Liver (tissue), 3 donors: Measurements from ENCODE around the gene VRK2.

Source experiments
- CTCF ChIP-seq: fragments of 150-350 bp; IDR thresholded peaks from 2 replicates; pipeline ENCODE4 v1.5.1; 2017; ENCODE audit warnings: improper control_type of control experiment, low read depth, low read length; ENCODE audit not compliant: missing input control
- FOXA1 ChIP-seq: IDR thresholded peaks from 2 replicates; pipeline ENCODE4 v1.6.1; 2016; ENCODE audit warnings: antibody characterized with exemption
- GABPA ChIP-seq, 2 donors: IDR thresholded peaks in 1 of 2; conservative IDR thresholded peaks in 1 of 2; 2 replicates each; pipeline ENCODE4 v1.6.1; 2016; ENCODE audit warnings: antibody characterized with exemption in 2 of 2, mild to moderate bottlenecking in 1 of 2, moderate library complexity in 1 of 2
- HNF4A ChIP-seq, 2 donors: conservative IDR thresholded peaks; 2 replicates each; pipeline ENCODE4 v1.6.1; 2016; ENCODE audit warnings: antibody characterized with exemption in 2 of 2, mild to moderate bottlenecking in 2 of 2
- MAX ChIP-seq: IDR thresholded peaks from 2 replicates; pipeline ENCODE4 v1.6.1; 2016; ENCODE audit warnings: antibody characterized with exemption
- RAD21 ChIP-seq, 2 donors: IDR thresholded peaks; 2 replicates each; pipeline ENCODE4 v1.6.1; 2016; ENCODE audit warnings: antibody characterized with exemption in 2 of 2, mild to moderate bottlenecking in 2 of 2
- REST ChIP-seq: IDR thresholded peaks from 2 replicates; pipeline ENCODE4 v1.6.1; 2016; ENCODE audit warnings: antibody characterized with exemption, mild to moderate bottlenecking
- RXRA ChIP-seq, 2 donors: IDR thresholded peaks; 2 replicates each; pipeline ENCODE4 v1.6.1; 2017 to 2018; ENCODE audit warnings: antibody characterized with exemption in 2 of 2, mild to moderate bottlenecking in 1 of 2
- SP1 ChIP-seq: IDR thresholded peaks from 2 replicates; pipeline ENCODE4 v1.6.1; 2018; ENCODE audit warnings: antibody characterized with exemption, mild to moderate bottlenecking
- TAF1 ChIP-seq: conservative IDR thresholded peaks from 2 replicates; pipeline ENCODE4 v1.6.1; 2016; ENCODE audit warnings: antibody characterized with exemption, mild to moderate bottlenecking
- YY1 ChIP-seq: IDR thresholded peaks from 2 replicates; pipeline ENCODE4 v1.6.1; 2016; ENCODE audit warnings: antibody characterized with exemption, mild to moderate bottlenecking
- ZBTB33 ChIP-seq: IDR thresholded peaks from 2 replicates; pipeline ENCODE4 v1.6.1; 2016; ENCODE audit warnings: antibody characterized with exemption
- donor health status: healthy.
- donor health status: healthy.

GRCh38 chr2:58073751-58074150 lies 27.1 kb downstream of the VRK2 start:
- TF ChIP-seq GABPA (IDR thresholded peaks at IDR 0.05 in 1 of 2, conservative IDR thresholded peaks at IDR 0.05 in 1 of 2) (no peak), CTCF (no peak), REST (no peak), RAD21 (IDR thresholded peaks at IDR 0.05) (no peak), ZBTB33 (no peak), MAX (no peak), TAF1 (no peak), SP1 (no peak), RXRA (IDR thresholded peaks at IDR 0.05) (no peak), FOXA1 (no peak), YY1 (no peak), HNF4A (conservative IDR thresholded peaks at IDR 0.05) (no peak)
